Fibroblast of mammary gland (primary cell): ENCODE results near the gene TIFAB.

Source experiments
- DNase-seq: peaks from one replicate; pipeline ENCODE4 v3.0.0-alpha.2; 2010; ENCODE audit warnings: low read depth
- H3K4me3 ChIP-seq: 2 replicates; pipeline ENCODE4 v1.5.1; 2011; ENCODE audit warnings: low read depth, mild to moderate bottlenecking, low read length, moderate library complexity; ENCODE audit not compliant: control insufficient read depth
- TF ChIP-seq, protein P1 (sequence below): conservative IDR thresholded peaks from 2 replicates; pipeline ENCODE4 v1.5.1; 2011; ENCODE audit warnings: low read depth, low read length, inconsistent platforms; ENCODE audit not compliant: control insufficient read depth, insufficient read depth

The TIFAB gene

DNA sequence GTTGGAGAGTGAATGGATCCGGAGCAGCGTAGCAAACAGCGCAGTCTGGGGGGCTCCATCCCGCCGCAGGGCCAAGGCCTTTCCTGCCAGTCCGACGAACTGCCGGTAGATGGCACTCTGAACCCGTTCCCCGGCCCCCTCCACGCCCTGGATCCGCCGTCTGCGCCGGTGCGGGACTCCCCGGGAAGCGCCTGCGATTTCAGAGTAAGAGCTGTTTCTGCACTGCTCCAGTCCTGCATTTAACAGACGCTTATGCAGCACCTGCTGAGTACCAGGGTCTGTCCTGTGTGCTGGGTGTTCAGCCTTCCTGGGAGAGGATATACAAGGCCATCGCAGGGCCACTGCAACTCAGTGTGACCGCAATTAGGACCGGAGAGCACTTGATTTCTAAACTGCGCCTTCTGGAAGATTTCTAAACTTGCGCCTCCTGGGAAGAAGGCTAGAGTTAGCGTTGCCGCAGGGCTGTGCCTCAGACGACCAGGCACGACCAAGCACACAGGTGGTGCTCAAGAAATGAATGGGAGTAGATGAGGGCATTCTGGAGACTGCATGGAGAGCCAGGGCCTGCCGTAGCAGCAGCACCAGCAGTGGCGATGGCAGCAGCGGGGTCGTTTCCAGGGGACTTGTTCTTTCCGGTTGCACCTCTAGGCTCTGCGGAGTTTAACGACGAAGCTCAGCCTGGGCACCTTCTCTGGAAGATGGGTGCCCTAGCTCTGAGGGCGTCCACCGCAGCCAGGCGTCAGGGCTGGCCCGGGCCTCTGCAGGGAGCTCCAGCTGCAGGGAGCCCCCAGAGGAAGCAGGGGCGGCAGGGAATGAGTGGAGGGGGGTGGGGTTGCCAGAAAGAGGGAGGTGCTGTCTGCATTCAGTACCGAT lies 14.3 kb upstream of the TIFAB start:
- peak; percentile 53 for DNase-seq
- TF ChIP-seq, protein P1, sequence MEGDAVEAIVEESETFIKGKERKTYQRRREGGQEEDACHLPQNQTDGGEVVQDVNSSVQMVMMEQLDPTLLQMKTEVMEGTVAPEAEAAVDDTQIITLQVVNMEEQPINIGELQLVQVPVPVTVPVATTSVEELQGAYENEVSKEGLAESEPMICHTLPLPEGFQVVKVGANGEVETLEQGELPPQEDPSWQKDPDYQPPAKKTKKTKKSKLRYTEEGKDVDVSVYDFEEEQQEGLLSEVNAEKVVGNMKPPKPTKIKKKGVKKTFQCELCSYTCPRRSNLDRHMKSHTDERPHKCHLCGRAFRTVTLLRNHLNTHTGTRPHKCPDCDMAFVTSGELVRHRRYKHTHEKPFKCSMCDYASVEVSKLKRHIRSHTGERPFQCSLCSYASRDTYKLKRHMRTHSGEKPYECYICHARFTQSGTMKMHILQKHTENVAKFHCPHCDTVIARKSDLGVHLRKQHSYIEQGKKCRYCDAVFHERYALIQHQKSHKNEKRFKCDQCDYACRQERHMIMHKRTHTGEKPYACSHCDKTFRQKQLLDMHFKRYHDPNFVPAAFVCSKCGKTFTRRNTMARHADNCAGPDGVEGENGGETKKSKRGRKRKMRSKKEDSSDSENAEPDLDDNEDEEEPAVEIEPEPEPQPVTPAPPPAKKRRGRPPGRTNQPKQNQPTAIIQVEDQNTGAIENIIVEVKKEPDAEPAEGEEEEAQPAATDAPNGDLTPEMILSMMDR: peak; percentile 80
- no peak overlapping the region for H3K4me3 ChIP-seq

DNA sequence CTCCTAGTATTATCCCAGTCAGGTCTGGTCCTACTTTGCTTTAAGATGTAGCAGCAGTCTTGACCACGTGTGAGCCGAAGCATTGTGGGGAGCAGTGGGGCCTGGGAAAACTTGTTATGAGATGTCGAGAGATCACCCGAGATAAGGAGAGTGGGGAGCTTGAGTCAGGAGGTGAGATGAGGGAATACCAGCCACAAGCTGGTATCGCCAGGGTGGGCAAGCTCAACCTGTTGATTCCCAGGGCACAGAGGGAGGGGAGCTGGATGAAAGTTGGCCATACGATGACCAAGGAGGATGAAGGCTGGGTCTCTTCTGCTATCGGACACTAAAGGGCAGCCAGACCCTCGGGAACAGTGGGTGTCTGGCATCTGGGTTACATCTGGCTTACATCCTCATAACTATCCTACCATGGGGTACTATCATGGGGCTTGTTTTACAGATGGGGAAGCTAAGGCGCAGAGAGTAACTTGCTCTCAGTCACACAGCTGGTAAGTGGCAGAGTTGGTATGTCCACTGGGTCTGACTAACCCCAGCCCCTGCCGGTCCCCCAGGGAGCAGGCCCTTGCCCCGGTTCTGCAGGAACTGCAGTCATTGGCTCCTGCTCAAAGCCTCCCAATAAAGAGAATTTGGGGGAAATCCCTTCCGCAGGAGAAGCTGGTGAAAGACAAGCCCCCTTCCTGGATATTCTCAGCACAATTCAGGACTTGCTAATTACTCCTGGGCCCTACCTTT lies 13.4 kb upstream of the TIFAB start:
- TF ChIP-seq, protein P1: no peak
- DNase-seq: no peak
- no peak overlapping the region for H3K4me3 ChIP-seq

DNA sequence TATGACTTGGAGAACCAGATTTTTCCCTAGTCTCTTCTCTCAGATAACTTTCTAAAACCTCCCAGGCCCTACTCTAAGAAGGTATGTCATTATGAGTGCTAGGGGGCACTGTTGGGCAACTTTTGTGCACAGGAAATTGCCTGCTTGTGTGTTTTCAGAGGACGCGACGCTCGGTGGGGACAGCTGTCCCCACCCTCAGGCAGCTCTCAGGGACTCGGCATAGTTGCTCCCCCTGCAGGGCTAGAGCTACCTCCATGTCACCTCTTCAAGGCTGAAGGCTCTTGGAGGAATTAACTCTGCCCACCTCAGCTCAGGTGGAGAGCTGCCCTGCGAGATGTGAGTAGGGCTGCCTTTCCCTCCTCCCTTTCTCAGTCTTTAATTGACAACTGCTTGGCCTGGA lies 10.2 kb upstream of the TIFAB start:
- TF ChIP-seq, protein P1: peak; percentile 54
- H3K4me3 ChIP-seq: no peak overlapping the region
- DNase-seq: peak; percentile 46

DNA sequence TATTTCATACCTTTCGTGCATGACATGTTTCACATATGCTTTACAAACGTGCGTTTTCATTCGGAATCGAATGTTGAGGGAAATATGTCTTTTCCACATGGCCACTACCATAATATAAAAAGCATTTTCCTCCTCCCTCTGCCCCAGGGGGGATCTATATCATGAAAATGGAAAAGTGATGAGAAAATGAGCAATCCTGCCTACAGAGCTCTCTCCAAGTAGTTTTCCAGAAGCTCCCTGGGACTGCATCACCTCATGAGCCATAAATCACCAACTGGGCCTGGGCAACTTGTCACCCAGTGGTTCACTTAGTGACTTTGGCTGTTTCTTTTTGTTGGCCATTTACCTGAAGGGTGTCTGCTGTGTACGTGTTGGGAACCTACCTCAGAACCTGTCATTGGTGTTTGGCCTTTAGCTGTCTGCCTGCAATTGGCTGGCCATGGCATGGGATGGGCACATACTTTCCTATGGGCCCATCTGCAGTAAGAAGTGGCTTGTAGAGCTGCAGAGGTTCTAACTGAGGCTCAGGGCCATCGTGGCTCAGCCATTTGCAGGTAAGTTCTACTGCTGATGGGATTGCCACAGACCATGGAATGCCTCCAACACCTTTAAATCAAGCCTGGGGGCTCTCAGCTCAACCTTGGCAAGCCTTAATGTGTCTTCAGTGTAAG lies 9.5 kb upstream of the TIFAB start:
- no peak overlapping the region for H3K4me3 ChIP-seq
- no peak for DNase-seq
- TF ChIP-seq, protein P1: no peak

DNA sequence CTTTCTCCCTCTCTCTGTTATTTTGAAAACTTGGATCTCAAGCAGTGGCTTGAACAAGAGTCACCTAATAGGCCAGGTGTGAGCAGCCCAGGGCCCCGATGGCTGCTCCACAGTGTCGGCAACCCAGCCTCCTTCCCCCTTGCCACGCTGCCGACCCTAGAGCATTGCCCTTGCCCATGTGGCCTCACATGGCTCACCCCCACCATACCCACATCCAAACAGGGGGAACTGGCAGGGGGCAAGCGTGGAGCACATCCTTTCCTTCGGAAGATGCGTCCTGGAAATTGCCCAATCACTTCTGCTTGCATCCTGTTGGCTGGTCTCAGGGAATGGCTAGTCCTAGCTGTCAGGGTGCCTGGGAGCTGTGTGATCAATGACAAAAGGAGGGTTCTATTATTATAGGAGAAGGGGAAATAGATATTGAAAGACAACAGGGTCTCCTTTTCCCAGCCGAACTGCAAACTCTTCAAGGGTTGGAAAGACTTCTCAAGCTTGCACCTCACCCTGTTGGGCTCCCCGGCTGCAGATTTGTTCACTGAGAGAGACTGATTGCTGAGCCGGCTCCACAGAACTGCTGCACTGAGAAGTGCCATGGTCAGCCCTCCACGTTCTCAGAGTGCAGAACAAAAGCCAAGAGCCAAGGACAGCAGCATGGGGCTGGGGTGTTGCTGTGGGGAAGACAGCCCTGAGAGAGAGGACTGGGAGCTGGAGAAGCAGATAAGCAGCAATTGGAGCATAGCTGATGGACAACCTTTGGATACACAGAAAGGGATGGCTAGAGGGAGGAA lies 8.3 kb upstream of the TIFAB start:
- TF ChIP-seq, protein P1: no peak
- H3K4me3 ChIP-seq: no peak overlapping the region
- DNase-seq: no peak

DNA sequence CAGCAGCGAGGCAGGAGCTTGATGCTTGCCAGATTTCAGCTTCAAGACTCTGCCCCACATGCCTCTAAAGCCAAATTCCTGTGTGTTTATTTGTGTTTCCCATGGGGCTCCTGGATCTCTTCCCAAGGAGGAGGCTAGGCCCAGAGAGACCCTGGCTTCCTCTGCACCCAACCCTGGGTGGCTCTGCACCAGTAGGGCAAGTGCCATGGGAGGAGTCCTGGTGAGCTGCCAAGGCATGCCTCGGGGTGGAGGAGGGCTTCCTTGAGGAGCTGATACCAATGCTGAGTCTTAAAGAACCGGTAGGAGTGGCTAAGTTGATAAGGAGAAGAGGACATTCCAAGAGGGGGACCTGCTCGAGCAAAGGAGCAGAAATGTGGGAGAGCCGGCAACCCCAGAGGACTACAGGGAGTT lies 6.8 kb upstream of the TIFAB start:
- peak; percentile 38 for DNase-seq
- H3K4me3 ChIP-seq: no peak overlapping the region
- TF ChIP-seq, protein P1: no peak
